Cardiac ventricle fibroblast (primary cell): Measurements from ENCODE around the gene MOB3C. TPM values are rescaled to one million over a fixed set of nuclear protein-coding genes. Genes with fewer than 3 reads are reported as not detected.

Experiments used
- total RNA-seq: library from RNA; depleted of rRNA; stranded (reverse); fragments of >200 nt; gene quantifications from 2 replicates; pipeline ENCODE4 v1.2.3, GENCODE V29; 2015

Gene MOB3C
- 8.4 and 20.2 TPM in 2 replicates for total RNA-seq

GRCh38 chr1:46616277-46617107 is at the start of gene MOB3C:
TSS of gene MOB3C (minus strand) at chr1:46616811. CDS start at chr1:46613321, 3,490 bp downstream.

GRCh38 chr1:46603858-46604549 is 12.6 kb downstream of the MOB3C start, which contains the start of gene MKNK1:
TSS of gene MKNK1 (minus strand) at chr1:46604268. CDS start at chr1:46583327, 20,941 bp downstream.

Other genes starting within 250 kb of the MOB3C start
- 0.10 and 0.81 TPM in 2 replicates for gene FAAH, start 222.5 kb downstream of the MOB3C start, total RNA-seq
- gene DMBX1, start 127.0 kb downstream of the MOB3C start, total RNA-seq: not detected in 2 replicates
- gene KNCN, start 65.2 kb downstream of the MOB3C start, total RNA-seq: not detected in 2 replicates
- gene MKNK1, start 12.5 kb downstream of the MOB3C start, total RNA-seq: 11.9 and 13.5 TPM in 2 replicates
- 19.9 and 27.9 TPM in 2 replicates for gene ATPAF1, start 51.6 kb upstream of the MOB3C start, total RNA-seq
- not detected in 2 replicates for gene TEX38, start 55.0 kb upstream of the MOB3C start, total RNA-seq
- gene EFCAB14, start 102.3 kb upstream of the MOB3C start, total RNA-seq: 58.8 and 66.0 TPM in 2 replicates
- 0.64 TPM in 1 of 2 replicates, not detected in the other for gene CYP4B1, start 182.2 kb upstream of the MOB3C start, total RNA-seq